ENCODE data around the gene CTSO.
A peak's percentile ranks its signal among the peaks of the same experiment; 100 is the strongest.

The CTSO gene

GRCh38 chr4:155953151-155954117 is at the start of gene CTSO:
Gene CTSO (minus strand): TSS chr4:155953866. CDS start chr4:155953847, 19 bp downstream.
- peak; percentile 44 to 52 (median 49) for DNase-seq (ENCODE audit: low read depth in 2 of 3, low spot score in 1 of 3)

GRCh38 chr4:156000491-156000890 is 46.8 kb upstream of the CTSO start:
- DNase-seq (ENCODE audit: low read depth in 2 of 3, low spot score in 1 of 3): no peak

GRCh38 chr4:155999725-156000124 is 46.1 kb upstream of the CTSO start:
- DNase-seq (ENCODE audit: low read depth in 2 of 3, low spot score in 1 of 3): no peak

- DNase-seq (ENCODE audit: low read depth in 2 of 3, low spot score in 1 of 3): no peak
These were observed 41.4 kb upstream of the CTSO start for GRCh38 chr4:155995069-155995468.

- DNase-seq (ENCODE audit: low read depth in 2 of 3, low spot score in 1 of 3): no peak
These were observed 30.6 kb upstream of the CTSO start for GRCh38 chr4:155984106-155984797.

- DNase-seq (ENCODE audit: low read depth in 2 of 3, low spot score in 1 of 3): no peak
These were observed 29.2 kb upstream of the CTSO start for GRCh38 chr4:155982736-155983385.

- no peak for DNase-seq (ENCODE audit: low read depth in 2 of 3, low spot score in 1 of 3)
These were observed 25.1 kb upstream of the CTSO start for GRCh38 chr4:155978810-155979209.

- no peak for DNase-seq (ENCODE audit: low read depth in 2 of 3, low spot score in 1 of 3)
These were observed 21.8 kb upstream of the CTSO start for GRCh38 chr4:155975511-155975910.

- no peak for DNase-seq (ENCODE audit: low read depth in 2 of 3, low spot score in 1 of 3)
These were observed 21.3 kb upstream of the CTSO start for GRCh38 chr4:155974996-155975395.

GRCh38 chr4:155974476-155974749 is 20.7 kb upstream of the CTSO start:
- DNase-seq (ENCODE audit: low read depth in 2 of 3, low spot score in 1 of 3): no peak

GRCh38 chr4:155973639-155974475 is 20.2 kb upstream of the CTSO start:
- no peak for DNase-seq (ENCODE audit: low read depth in 2 of 3, low spot score in 1 of 3)

GRCh38 chr4:155972098-155972497 is 18.4 kb upstream of the CTSO start:
- DNase-seq (ENCODE audit: low read depth in 2 of 3, low spot score in 1 of 3): no peak

GRCh38 chr4:155966731-155967395 is 13.2 kb upstream of the CTSO start:
- DNase-seq (ENCODE audit: low read depth in 2 of 3, low spot score in 1 of 3): no peak

GRCh38 chr4:155966171-155966570 is 12.5 kb upstream of the CTSO start:
- no peak for DNase-seq (ENCODE audit: low read depth in 2 of 3, low spot score in 1 of 3)

GRCh38 chr4:155964016-155964891 is 10.6 kb upstream of the CTSO start:
- DNase-seq (ENCODE audit: low read depth in 2 of 3, low spot score in 1 of 3): no peak

GRCh38 chr4:155962767-155963166 is 9.1 kb upstream of the CTSO start:
- no peak for DNase-seq (ENCODE audit: low read depth in 2 of 3, low spot score in 1 of 3)

GRCh38 chr4:155961575-155961974 is 7.9 kb upstream of the CTSO start:
- no peak for DNase-seq (ENCODE audit: low read depth in 2 of 3, low spot score in 1 of 3)

- DNase-seq (ENCODE audit: low read depth in 2 of 3, low spot score in 1 of 3): no peak
These were observed 6.9 kb upstream of the CTSO start for GRCh38 chr4:155960522-155960921.

GRCh38 chr4:155959417-155959816 is 5.8 kb upstream of the CTSO start:
- DNase-seq (ENCODE audit: low read depth in 2 of 3, low spot score in 1 of 3): no peak

- DNase-seq (ENCODE audit: low read depth in 2 of 3, low spot score in 1 of 3): no peak
These were observed 2.8 kb upstream of the CTSO start for GRCh38 chr4:155956461-155956860.
